ENCODE measurements around the gene LBH. TPM values are rescaled to one million over a fixed set of nuclear protein-coding genes. Genes with fewer than 3 reads are reported as not detected.

LBH gene
- total RNA-seq, 4 donors from 2014 or later, result 7.0 to 37.8 (median 16.3) TPM

DNA sequence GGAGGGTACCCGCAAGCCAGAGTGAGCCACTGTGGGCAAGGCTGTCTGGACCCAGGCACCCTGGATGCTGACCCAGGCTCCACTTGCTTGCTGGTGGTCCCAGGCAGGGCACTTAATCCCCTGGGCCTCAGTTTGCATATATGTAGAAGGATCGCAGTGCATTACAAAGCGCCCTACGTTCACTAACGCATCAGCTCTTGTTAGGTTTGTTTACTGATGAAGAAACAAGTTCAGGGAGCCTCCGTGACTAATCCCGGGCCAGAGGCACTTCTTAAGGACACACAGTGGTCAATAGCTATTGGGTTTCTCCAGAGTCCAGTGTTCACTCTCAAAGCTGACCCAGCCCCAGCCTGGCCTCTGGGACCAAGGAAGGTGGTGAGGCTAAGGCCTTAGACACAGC lies 70.2 kb downstream of the LBH start:
- Histone ChIP-seq H3K27ac (peak overlapping the region; percentile 68 to 76 (median 73)), H3K9me3 (no peaks in the 10 kb centered on the region), H3K4me3 (no peak overlapping the region), H3K4me1 (peaks cover 4 to 16% (median 13%) of the 10 kb centered on the region in 4 donors), H3K36me3 (no peaks in the 10 kb centered on the region), H3K27me3 (no peaks in the 10 kb centered on the region)
- intact Hi-C loops (cut with DNase I; ENCODE audit: low total_unique reads) (no loop called here), in situ Hi-C loops (cut with MboI; ENCODE audit: low pct_ligation_motif_present in 1 of 4, low pct_unique_long_range_greater_than_20kb in 1 of 4, low sequenced_read_pairs in 3 of 4) (no loop called here)
- DNase-seq, result no peak
- 85 to 100% methylated on average over 1 to 7 of the region's 7 CpGs for WGBS, 2 donors (ENCODE audit: low coverage in 1 of 2)
- TF ChIP-seq EP300 (IDR thresholded peaks at IDR 0.05; ENCODE audit: low read depth), result no peak

- no peak overlapping the region for H3K4me3 ChIP-seq
- H3K9me3 ChIP-seq, result no peaks in the 10 kb centered on the region
- no peaks in the 10 kb centered on the region for H3K36me3 ChIP-seq
- no peak for DNase-seq
- no peaks in the 10 kb centered on the region for H3K27me3 ChIP-seq
- no peak for TF ChIP-seq POLR2A (IDR thresholded peaks at IDR 0.05)
- no peak for TF ChIP-seq POLR2AphosphoS5 (IDR thresholded peaks at IDR 0.05)
- TF ChIP-seq, protein P1, sequence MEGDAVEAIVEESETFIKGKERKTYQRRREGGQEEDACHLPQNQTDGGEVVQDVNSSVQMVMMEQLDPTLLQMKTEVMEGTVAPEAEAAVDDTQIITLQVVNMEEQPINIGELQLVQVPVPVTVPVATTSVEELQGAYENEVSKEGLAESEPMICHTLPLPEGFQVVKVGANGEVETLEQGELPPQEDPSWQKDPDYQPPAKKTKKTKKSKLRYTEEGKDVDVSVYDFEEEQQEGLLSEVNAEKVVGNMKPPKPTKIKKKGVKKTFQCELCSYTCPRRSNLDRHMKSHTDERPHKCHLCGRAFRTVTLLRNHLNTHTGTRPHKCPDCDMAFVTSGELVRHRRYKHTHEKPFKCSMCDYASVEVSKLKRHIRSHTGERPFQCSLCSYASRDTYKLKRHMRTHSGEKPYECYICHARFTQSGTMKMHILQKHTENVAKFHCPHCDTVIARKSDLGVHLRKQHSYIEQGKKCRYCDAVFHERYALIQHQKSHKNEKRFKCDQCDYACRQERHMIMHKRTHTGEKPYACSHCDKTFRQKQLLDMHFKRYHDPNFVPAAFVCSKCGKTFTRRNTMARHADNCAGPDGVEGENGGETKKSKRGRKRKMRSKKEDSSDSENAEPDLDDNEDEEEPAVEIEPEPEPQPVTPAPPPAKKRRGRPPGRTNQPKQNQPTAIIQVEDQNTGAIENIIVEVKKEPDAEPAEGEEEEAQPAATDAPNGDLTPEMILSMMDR (IDR thresholded peaks at IDR 0.05), result no peak
- no peak for TF ChIP-seq EP300 (IDR thresholded peaks at IDR 0.05; ENCODE audit: low read depth)
- H3K4me1 ChIP-seq, result peaks cover 4 to 16% (median 13%) of the 10 kb centered on the region in 4 donors
- intact Hi-C loops (cut with DNase I; ENCODE audit: low total_unique reads), result no loop called here
- no peak overlapping the region for H3K27ac ChIP-seq
- WGBS, 2 donors (ENCODE audit: low coverage in 1 of 2), result 80 to 93% methylated on average over 2 to 5 of the region's 5 CpGs
- in situ Hi-C loops (cut with MboI; ENCODE audit: low pct_ligation_motif_present in 1 of 4, low pct_unique_long_range_greater_than_20kb in 1 of 4, low sequenced_read_pairs in 3 of 4), result no loop called here
Observed at GRCh38 chr2:30302566-30302965, 71.2 kb downstream of the LBH start.

- 96% methylated on average over 11 of the region's 11 CpGs; no CpG with 5 or more reads in 1 of the 2 donors for WGBS, 2 donors (ENCODE audit: low coverage in 1 of 2)
- H3K27ac ChIP-seq, result no peak overlapping the region
Observed at GRCh38 chr2:30303095-30303494, 71.8 kb downstream of the LBH start.

GRCh38 chr2:30305235-30305634 lies 73.9 kb downstream of the LBH start:
- intact Hi-C loops (cut with DNase I; ENCODE audit: low total_unique reads), result no loop called here
- TF ChIP-seq EP300 (IDR thresholded peaks at IDR 0.05; ENCODE audit: low read depth) (no peak), POLR2A (IDR thresholded peaks at IDR 0.05) (no peak), POLR2AphosphoS5 (IDR thresholded peaks at IDR 0.05) (no peak)
- TF ChIP-seq, protein P1 (IDR thresholded peaks at IDR 0.05), result no peak
- Histone ChIP-seq H3K9me3 (no peaks in the 10 kb centered on the region), H3K36me3 (no peaks in the 10 kb centered on the region), H3K4me3 (no peak overlapping the region), H3K27me3 (no peaks in the 10 kb centered on the region), H3K27ac (no peak overlapping the region), H3K4me1 (peaks cover 4 to 13% (median 9%) of the 10 kb centered on the region in 4 donors)
- no peak for DNase-seq
- in situ Hi-C loops (cut with MboI; ENCODE audit: low pct_ligation_motif_present in 1 of 4, low pct_unique_long_range_greater_than_20kb in 1 of 4, low sequenced_read_pairs in 3 of 4), result no loop called here

More at GRCh38 chr2:30303095-30303494, 71.8 kb downstream of the LBH start:
- no peaks in the 10 kb centered on the region for H3K36me3 ChIP-seq
- in situ Hi-C loops (cut with MboI; ENCODE audit: low pct_ligation_motif_present in 1 of 4, low pct_unique_long_range_greater_than_20kb in 1 of 4, low sequenced_read_pairs in 3 of 4), result no loop called here
- H3K27me3 ChIP-seq, result no peaks in the 10 kb centered on the region
- intact Hi-C loops (cut with DNase I; ENCODE audit: low total_unique reads), result no loop called here
- no peak overlapping the region for H3K4me3 ChIP-seq
- TF ChIP-seq, protein P1 (IDR thresholded peaks at IDR 0.05), result no peak
- TF ChIP-seq EP300 (IDR thresholded peaks at IDR 0.05; ENCODE audit: low read depth) (no peak), POLR2A (IDR thresholded peaks at IDR 0.05) (no peak), POLR2AphosphoS5 (IDR thresholded peaks at IDR 0.05) (no peak)
- no peaks in the 10 kb centered on the region for H3K9me3 ChIP-seq
- H3K4me1 ChIP-seq, result peaks cover 4 to 16% (median 13%) of the 10 kb centered on the region in 4 donors
- DNase-seq, result no peak

GRCh38 chr2:30306522-30306921 lies 75.2 kb downstream of the LBH start:
- no peak overlapping the region for H3K4me3 ChIP-seq
- intact Hi-C loops (cut with DNase I; ENCODE audit: low total_unique reads) (no loop called here), in situ Hi-C loops (cut with MboI; ENCODE audit: low pct_ligation_motif_present in 1 of 4, low pct_unique_long_range_greater_than_20kb in 1 of 4, low sequenced_read_pairs in 3 of 4) (no loop called here)
- no peak overlapping the region for H3K27ac ChIP-seq
- H3K9me3 ChIP-seq, result no peaks in the 10 kb centered on the region
- H3K4me1 ChIP-seq, result peaks cover 0 to under 1% (median 0%) of the 10 kb centered on the region in 4 donors
- WGBS, 2 donors (ENCODE audit: low coverage in 1 of 2), result 83 to 97% methylated on average over 2 to 4 of the region's 4 CpGs
- no peak for DNase-seq
- TF ChIP-seq POLR2AphosphoS5 (IDR thresholded peaks at IDR 0.05) (no peak), EP300 (IDR thresholded peaks at IDR 0.05; ENCODE audit: low read depth) (no peak), POLR2A (IDR thresholded peaks at IDR 0.05) (no peak)
- TF ChIP-seq, protein P1 (IDR thresholded peaks at IDR 0.05), result no peak
- H3K36me3 ChIP-seq, result no peaks in the 10 kb centered on the region
- H3K27me3 ChIP-seq, result no peaks in the 10 kb centered on the region
